ENCODE data around the gene C1orf105.

C1orf105 gene

DNA sequence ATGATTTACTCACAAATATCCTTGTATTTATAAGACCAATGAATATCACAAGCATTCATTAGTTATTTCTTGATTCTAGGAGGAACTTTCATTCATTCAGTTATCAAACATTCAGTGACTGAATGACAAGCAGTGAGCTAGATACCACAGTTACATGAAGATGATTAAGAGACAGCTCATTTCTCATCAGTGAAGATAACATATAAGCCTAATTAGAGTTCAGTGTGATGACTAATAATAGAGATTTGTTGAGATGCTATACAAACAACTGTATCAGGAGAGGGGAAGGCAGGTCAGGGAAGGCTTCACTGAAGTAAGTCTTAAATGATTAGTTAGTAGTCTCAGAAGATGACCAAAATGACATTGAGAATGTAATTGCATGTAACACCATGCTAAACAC is 14.6 kb upstream of the C1orf105 start:
- H3K4me3 ChIP-seq (ENCODE audit: low read length) = no peak overlapping the region
- TF ChIP-seq, protein P1, sequence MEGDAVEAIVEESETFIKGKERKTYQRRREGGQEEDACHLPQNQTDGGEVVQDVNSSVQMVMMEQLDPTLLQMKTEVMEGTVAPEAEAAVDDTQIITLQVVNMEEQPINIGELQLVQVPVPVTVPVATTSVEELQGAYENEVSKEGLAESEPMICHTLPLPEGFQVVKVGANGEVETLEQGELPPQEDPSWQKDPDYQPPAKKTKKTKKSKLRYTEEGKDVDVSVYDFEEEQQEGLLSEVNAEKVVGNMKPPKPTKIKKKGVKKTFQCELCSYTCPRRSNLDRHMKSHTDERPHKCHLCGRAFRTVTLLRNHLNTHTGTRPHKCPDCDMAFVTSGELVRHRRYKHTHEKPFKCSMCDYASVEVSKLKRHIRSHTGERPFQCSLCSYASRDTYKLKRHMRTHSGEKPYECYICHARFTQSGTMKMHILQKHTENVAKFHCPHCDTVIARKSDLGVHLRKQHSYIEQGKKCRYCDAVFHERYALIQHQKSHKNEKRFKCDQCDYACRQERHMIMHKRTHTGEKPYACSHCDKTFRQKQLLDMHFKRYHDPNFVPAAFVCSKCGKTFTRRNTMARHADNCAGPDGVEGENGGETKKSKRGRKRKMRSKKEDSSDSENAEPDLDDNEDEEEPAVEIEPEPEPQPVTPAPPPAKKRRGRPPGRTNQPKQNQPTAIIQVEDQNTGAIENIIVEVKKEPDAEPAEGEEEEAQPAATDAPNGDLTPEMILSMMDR (IDR thresholded peaks at IDR 0.05; ENCODE audit: insufficient read depth, low read depth, low read length, missing control alignments) = no peak
- peak; percentile 56 for DNase-seq (ENCODE audit: low read depth)

DNA sequence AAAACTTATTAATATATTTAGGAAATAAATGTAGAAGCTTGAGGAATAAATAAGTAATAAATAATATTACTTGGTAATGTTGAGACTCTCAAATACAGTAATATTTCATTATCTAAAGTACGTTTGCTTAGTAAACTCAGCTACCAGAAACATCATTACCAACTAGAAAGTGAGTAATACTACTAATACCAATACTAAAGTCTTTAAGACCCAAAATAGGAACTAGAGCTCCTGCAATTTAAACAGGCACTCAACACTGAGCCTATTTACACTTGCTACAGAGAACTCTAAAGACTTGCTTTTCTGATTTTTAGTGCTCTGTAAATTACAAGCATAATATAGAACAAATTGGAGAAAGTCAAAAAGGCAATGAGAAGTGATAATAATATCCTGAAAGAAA is 13.5 kb upstream of the C1orf105 start:
- DNase-seq (ENCODE audit: low read depth) = no peak
- TF ChIP-seq, protein P1 (IDR thresholded peaks at IDR 0.05; ENCODE audit: insufficient read depth, low read depth, low read length, missing control alignments) = no peak
- H3K4me3 ChIP-seq (ENCODE audit: low read length) = no peak overlapping the region

DNA sequence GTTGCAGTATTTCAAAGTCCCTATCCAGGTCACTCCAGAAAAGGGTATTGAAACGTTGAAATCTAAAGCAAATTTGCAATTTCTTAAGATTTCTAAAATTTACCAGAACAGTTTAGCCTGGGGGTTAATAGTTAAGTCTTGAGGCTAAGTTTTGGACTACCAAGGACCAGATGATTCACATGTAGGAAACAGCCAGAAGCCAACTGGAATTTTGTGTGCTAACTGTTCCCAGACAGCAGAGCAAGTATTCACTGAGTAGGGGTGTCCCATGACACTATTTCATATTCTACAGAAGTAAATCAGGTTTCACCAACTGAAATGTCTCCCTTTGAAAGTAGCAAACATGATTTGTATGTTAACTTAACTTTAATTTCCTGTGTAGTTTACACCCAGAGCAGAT is 11.5 kb upstream of the C1orf105 start:
- no peak overlapping the region for H3K4me3 ChIP-seq (ENCODE audit: low read length)
- TF ChIP-seq, protein P1 (IDR thresholded peaks at IDR 0.05; ENCODE audit: insufficient read depth, low read depth, low read length, missing control alignments) = no peak
- DNase-seq (ENCODE audit: low read depth) = peak; percentile 45

DNA sequence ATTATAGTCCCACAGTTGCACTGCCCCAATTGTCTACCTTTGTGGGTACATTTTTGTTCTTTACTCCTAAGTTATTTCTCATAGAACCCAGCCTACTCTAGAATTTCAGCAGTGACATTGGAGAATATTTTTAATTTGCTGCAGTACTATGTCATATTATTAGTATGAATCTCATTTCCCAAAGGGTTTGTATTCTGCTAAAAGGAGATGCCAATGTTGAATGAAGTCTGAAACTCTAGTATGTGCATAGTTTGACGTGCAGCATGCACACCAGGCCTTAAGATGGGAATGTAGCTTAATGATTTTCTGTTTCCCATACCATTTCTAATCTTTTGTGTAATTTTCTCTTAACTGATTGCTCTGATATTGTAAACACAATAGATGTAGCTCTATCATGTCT is 10.5 kb upstream of the C1orf105 start:
- TF ChIP-seq, protein P1 (IDR thresholded peaks at IDR 0.05; ENCODE audit: insufficient read depth, low read depth, low read length, missing control alignments) = no peak
- no peak for DNase-seq (ENCODE audit: low read depth)
- no peak overlapping the region for H3K4me3 ChIP-seq (ENCODE audit: low read length)

- H3K4me3 ChIP-seq (ENCODE audit: low read length) = no peak overlapping the region
- TF ChIP-seq, protein P1 (IDR thresholded peaks at IDR 0.05; ENCODE audit: insufficient read depth, low read depth, low read length, missing control alignments) = no peak
- DNase-seq (ENCODE audit: low read depth) = peak; percentile 59
Observed at GRCh38 chr1:172411791-172412338, 8.6 kb upstream of the C1orf105 start.

DNA sequence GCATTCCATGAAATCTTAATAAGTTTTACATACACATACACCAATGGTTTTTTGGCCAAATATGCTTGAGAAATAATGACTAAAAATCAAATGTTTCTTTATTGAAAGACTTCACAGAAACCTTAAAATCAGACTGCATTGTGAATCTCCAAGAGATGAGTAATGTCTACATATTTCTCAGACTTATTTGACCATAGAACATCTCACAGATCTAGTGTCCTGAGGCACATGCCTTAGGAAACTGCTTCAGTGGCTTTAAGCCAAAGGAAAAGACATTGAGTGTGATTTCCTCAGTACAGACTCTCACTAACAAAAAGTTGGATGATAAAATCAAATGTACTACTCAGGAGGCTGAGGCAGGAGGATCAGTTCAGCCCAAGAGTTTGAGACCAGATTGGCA is 6.2 kb upstream of the C1orf105 start:
- TF ChIP-seq, protein P1 (IDR thresholded peaks at IDR 0.05; ENCODE audit: insufficient read depth, low read depth, low read length, missing control alignments) = no peak

DNA sequence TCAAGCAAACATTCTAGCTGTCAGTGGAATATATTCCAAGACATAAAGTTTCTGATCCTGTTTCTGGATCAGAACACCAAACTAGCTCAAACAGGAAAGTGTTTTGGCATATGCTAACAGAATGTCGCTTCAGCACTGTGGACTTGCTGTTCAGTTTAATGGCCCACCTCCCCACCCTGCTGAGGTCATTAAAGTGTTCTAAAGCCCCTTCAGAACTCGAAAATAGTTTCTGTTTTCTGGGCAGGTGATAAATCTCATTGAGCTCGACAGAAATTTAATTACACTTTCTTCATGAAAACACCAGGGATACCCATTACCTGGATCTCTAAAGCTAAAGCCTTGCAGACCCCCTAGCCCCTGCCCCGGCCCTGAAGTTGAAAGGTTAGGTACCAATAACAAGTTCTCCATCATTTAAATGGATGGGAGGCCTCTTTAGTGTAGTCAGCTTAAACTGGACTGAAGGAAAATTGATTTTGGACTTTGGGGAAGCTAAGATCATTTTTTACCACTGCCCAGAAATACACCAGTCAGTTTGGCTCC is 3.9 kb upstream of the C1orf105 start:
- DNase-seq (ENCODE audit: low read depth) = no peak
- H3K4me3 ChIP-seq (ENCODE audit: low read length) = no peak overlapping the region
- TF ChIP-seq, protein P1 (IDR thresholded peaks at IDR 0.05; ENCODE audit: insufficient read depth, low read depth, low read length, missing control alignments) = no peak

More for the DNA sequence above, 6.2 kb upstream of the C1orf105 start:
- DNase-seq (ENCODE audit: low read depth) = peak; percentile 72
- H3K4me3 ChIP-seq (ENCODE audit: low read length) = no peak overlapping the region

All from epithelial cell of esophagus (primary cell).